ENCODE measurements around the gene TICAM2.

DNA sequence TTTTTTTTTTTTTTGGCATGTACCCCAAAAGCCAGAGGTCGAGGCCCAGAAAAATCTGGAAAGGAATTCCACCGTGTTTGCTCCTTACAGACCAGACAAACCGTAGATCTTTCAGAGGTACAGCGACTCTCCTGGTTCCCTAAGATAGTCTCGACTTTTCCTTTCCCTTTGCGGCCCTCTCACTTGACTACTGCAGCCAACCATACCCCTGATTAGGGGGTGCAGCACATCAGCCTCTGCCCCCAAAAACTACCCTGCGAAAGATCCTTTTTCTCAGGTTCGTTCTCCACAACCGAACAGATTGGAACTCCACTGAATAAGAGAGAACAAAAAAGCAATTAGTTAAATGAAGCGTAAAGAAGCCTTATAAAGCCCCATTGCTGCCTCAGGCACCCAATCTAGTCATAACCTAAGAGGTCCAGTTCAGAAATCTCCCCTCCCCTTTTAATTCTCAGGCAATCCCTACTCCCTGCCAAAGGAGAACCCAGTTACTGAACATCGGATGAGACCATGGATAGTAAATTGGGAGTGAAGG is 379 bp upstream of the TICAM2 start:
- no peak for TF ChIP-seq POLR2AphosphoS5 (IDR thresholded peaks at IDR 0.05; ENCODE audit: low read depth, low read length)
- TF ChIP-seq POLR2A (IDR thresholded peaks at IDR 0.05; ENCODE audit: low read depth, low read length) = no peak
